Activated CD8-positive, alpha-beta T cell treated with anti-CD3 and anti-CD28 coated beads, Interleukin-2, amount 10 ng/mL, durations not matched to agents 7 days and 5 days (primary cell): ENCODE results near the gene ERC2. TPM values are rescaled to one million over a fixed set of nuclear protein-coding genes. Genes with fewer than 3 reads are reported as not detected.

Experiments
- ATAC-seq: fragments of 150-1000 bp; cut with Tn5 transposase; one replicate; pipeline ENCODE4 v1.10.0; 2021; ENCODE audit warnings: moderate library complexity
- CTCF ChIA-PET: fragments of 350-600 bp; sonication (Branson Sonifier 250); formaldehyde crosslinking; loops from one replicate; lab custom pipeline; 2021; ENCODE audit warnings: antibody characterized with exemption; lab: Charles Lee
- POLR2A ChIA-PET: fragments of 350-600 bp; sonication (Branson Sonifier 250); formaldehyde crosslinking; loops from one replicate; lab custom pipeline; 2021; ENCODE audit warnings: antibody characterized with exemption; lab: Charles Lee
- DNase-seq: peaks from one replicate; pipeline ENCODE4 v3.0.0-alpha.2; 2020
- H3K27ac Mint-ChIP-seq: one replicate; pipeline ENCODE4 v1.8.0; 2021; ENCODE audit warnings: mild to moderate bottlenecking, mixed read lengths
- H3K27me3 Mint-ChIP-seq: one replicate; pipeline ENCODE4 v1.8.0; 2021; ENCODE audit warnings: low read depth, mixed read lengths
- H3K36me3 Mint-ChIP-seq: one replicate; pipeline ENCODE4 v1.8.0; 2021; ENCODE audit warnings: low read depth, mixed read lengths
- H3K4me1 Mint-ChIP-seq: one replicate; pipeline ENCODE4 v1.8.0; 2021; ENCODE audit warnings: low read depth, mixed read lengths
- H3K4me3 Mint-ChIP-seq: one replicate; pipeline ENCODE4 v1.8.0; 2021; ENCODE audit warnings: mild to moderate bottlenecking, mixed read lengths
- H3K9me3 Mint-ChIP-seq: one replicate; pipeline ENCODE4 v1.8.0; 2022; ENCODE audit warnings: mixed read lengths; ENCODE audit not compliant: insufficient read depth
- total RNA-seq, 2 experiments: library from RNA; stranded (reverse); gene quantifications; one replicate each; pipeline ENCODE4 v1.2.3, GENCODE V29; 2021

Gene ERC2
- total RNA-seq, 2 experiments from 2014 or later, result not detected

DNA sequence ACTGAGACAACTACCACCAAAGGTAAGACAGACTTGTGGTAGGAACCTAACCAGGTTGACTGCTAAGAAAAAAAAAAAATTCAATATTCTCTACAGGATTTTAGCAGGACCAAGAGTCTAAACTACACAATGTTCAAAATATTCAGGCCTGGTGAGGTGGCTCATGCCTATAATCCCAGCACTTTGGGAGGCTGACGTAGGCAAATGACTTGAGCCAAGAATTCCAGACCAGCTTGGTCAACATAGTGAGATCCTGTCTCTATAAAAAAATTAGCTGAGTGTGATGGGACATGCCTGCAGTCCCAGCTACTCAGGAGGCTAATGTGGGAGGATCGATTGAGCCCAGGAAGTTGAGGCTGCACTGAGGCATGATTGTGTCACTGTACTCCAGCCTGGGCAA lies 639.6 kb downstream of the ERC2 start:
- no peaks in the 10 kb centered on the region for H3K36me3 Mint-ChIP-seq
- H3K4me1 Mint-ChIP-seq, result no peaks in the 10 kb centered on the region
- no peak overlapping the region for H3K27ac Mint-ChIP-seq
- no peaks in the 10 kb centered on the region for H3K27me3 Mint-ChIP-seq
- ChIA-PET CTCF (no interaction called here), POLR2A (no interaction called here)
- H3K9me3 Mint-ChIP-seq, result peaks cover 4% of the 10 kb centered on the region
- H3K4me3 Mint-ChIP-seq, result no peak overlapping the region
- no peak for ATAC-seq
- no peak for DNase-seq

DNA sequence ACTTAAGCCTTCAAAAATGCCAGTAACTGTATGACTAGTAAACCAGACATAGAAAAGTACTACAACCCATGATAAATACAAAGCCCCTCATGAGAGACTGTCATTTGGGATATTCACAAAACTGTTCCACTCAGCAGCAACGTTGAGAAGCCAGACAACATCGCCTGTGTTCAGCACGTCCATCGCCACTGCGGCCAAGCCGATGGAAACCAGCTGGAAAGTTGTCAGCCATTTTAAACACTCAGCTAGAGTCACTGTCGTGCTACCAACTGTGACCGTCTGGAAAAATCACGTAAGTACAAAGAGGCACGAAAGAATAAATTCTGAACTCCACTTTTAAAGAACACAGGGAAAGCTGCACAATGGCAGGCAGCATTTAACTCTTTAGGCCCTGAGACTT lies 640.5 kb downstream of the ERC2 start:
- ATAC-seq (no peak), DNase-seq (no peak)
- Mint-ChIP-seq H3K27me3 (no peaks in the 10 kb centered on the region), H3K4me3 (no peak overlapping the region), H3K9me3 (peaks cover 4% of the 10 kb centered on the region), H3K36me3 (no peaks in the 10 kb centered on the region), H3K27ac (no peak overlapping the region), H3K4me1 (no peaks in the 10 kb centered on the region)
- ChIA-PET POLR2A (no interaction called here), CTCF (no interaction called here)

DNA sequence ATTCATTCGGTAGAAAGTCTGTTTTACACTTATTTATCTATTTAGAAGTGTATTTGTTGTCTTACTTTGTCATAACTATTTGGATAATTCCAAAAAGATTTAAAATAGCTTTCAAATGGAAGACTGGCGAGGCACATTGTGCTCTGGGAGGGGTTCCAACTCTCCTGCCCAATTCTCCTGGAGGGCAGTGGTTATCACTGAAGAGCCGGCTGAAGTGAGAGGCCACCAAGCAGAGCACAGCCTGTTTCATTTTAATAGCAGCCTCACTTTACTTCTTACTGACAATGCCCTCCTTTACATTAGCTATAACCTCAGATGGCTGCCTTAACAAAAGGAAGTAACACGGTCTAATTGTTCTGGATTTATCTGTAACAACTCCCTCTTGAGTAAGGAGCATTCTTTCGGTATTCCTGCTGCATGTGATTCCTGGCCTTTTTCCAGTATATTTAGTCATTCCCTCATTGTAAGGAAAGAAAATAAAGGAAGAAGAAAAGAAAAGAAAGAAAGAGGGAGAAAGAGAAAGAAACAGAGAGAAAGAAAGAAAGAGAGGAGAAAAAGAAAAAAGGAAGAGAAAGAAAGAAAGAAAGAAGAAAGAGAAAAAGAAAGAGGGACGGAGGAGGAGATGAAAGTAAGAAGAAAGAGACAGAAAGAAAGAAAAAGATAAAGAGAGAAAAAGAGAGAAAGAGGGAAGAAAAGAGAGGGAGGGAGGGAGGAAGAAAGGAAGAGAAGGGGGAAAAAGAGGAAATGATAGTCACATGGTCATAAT lies 641.4 kb downstream of the ERC2 start:
- Mint-ChIP-seq H3K36me3 (no peaks in the 10 kb centered on the region), H3K9me3 (peaks cover 4% of the 10 kb centered on the region), H3K4me1 (no peaks in the 10 kb centered on the region), H3K27ac (no peak overlapping the region), H3K4me3 (no peak overlapping the region), H3K27me3 (no peaks in the 10 kb centered on the region)
- ChIA-PET CTCF (no interaction called here), POLR2A (no interaction called here)
- no peak for DNase-seq
- ATAC-seq, result no peak

DNA sequence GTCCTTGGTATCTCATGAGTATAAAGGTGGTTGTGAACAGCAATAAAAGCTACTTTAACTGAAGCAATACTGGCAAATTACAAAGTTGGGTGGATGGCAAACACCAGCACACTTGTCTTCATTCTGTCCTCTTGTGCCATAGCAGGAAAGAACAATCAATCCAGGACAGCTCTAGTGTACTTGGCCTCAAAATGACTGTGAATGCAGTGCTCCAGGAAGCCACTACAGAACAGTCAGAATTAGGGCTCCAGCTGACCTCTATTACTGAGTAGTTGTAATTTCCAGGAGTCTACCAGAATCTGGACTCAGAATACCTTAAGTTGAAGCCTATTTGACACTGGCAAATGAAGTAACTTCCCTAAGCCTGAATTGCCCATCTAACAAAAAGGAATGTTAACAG lies 642.2 kb downstream of the ERC2 start:
- ChIA-PET POLR2A (no interaction called here), CTCF (no interaction called here)
- ATAC-seq (no peak), DNase-seq (no peak)
- peaks cover 4% of the 10 kb centered on the region for H3K9me3 Mint-ChIP-seq
- no peak overlapping the region for H3K4me3 Mint-ChIP-seq
- H3K36me3 Mint-ChIP-seq, result no peaks in the 10 kb centered on the region
- H3K27me3 Mint-ChIP-seq, result no peaks in the 10 kb centered on the region
- no peaks in the 10 kb centered on the region for H3K4me1 Mint-ChIP-seq
- H3K27ac Mint-ChIP-seq, result no peak overlapping the region

DNA sequence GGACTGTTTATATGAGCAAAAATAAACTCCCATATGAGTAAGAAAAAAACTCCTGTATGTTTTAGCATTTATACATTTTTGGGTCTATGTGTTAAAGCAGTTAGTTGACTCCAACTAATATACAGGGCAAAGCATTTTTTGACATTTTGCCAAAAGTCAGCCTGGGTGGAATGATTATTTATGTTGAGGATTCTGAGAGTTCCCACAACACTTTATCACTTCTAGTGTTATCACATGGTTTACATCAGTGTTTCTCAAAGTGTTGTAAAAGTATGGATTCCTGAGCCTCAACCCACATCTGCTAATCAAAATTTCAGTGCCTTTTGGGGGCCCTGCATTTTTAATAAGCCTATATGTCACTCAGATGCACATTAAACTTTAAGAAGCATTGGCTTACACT lies 643.9 kb downstream of the ERC2 start:
- Mint-ChIP-seq H3K9me3 (no peaks in the 10 kb centered on the region), H3K27me3 (no peaks in the 10 kb centered on the region), H3K36me3 (no peaks in the 10 kb centered on the region), H3K27ac (no peak overlapping the region), H3K4me1 (no peaks in the 10 kb centered on the region), H3K4me3 (no peak overlapping the region)
- ChIA-PET CTCF (no interaction called here), POLR2A (no interaction called here)
- DNase-seq (no peak), ATAC-seq (no peak)

DNA sequence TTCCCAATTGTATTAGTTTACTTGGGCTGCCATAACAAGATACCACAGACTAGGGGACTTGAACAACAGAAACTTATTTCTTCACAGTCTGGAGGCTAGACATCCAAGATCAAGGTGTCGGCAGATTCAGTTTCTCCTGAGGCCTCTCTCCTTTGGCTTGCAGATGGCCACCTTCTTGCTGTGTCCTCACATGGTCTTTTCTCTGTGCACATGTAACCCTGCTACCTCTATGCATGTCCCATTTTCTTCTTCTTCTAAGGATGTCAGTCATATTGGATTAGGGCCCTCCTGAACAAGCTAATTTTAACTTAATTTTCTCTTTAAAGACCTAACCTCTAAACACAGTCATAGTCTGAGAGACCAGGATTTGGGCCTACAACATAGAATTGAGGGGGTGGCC lies 644.4 kb downstream of the ERC2 start:
- H3K4me1 Mint-ChIP-seq, result no peaks in the 10 kb centered on the region
- POLR2A ChIA-PET, result no interaction called here
- H3K9me3 Mint-ChIP-seq, result no peaks in the 10 kb centered on the region
- CTCF ChIA-PET, result no interaction called here
- no peaks in the 10 kb centered on the region for H3K36me3 Mint-ChIP-seq
- DNase-seq (no peak), ATAC-seq (no peak)
- H3K27ac Mint-ChIP-seq, result no peak overlapping the region
- no peak overlapping the region for H3K4me3 Mint-ChIP-seq
- no peaks in the 10 kb centered on the region for H3K27me3 Mint-ChIP-seq

DNA sequence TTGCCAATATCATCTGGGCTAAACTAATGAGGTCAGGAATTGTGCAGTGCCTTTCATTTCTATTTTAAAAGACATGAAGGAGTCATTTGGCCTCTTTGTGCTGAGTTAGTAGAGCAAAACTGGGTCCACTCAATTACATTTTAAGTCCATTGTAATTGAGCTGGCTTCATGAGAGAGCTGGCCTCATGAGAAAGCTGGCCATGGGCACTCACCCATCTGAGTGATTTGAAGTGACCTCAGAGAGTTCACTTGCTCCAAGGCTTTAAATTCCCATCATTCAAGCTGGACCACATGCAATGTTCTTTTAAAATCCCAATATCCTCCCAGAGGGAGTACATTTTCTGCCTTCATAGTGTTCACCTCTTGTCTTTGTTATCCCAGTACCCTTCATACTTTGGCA lies 645.3 kb downstream of the ERC2 start:
- ATAC-seq (no peak), DNase-seq (no peak)
- CTCF ChIA-PET, result no interaction called here
- Mint-ChIP-seq H3K4me1 (no peaks in the 10 kb centered on the region), H3K27ac (no peak overlapping the region), H3K9me3 (no peaks in the 10 kb centered on the region), H3K4me3 (no peak overlapping the region), H3K36me3 (no peaks in the 10 kb centered on the region), H3K27me3 (no peaks in the 10 kb centered on the region)
- POLR2A ChIA-PET, result no interaction called here

DNA sequence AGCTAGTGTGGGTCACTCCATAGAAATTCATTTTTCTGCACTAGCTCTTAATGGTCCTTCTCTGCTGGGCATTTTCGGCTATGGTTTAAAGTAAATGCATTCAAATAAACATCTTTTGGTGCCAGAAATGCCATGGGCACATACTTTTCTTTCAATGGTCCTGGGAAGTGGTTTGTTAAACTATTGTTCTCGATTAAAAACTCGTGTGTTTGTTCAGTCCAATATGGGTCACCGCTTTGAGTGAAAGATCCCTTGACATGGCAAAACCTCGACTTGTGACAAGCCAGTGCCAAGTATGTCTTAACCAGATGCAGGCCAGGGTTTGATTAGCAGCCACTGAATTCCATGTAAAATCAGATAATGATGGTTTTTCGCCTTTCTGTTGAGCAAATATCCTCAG lies 649.3 kb downstream of the ERC2 start:
- no peaks in the 10 kb centered on the region for H3K27me3 Mint-ChIP-seq
- no peaks in the 10 kb centered on the region for H3K36me3 Mint-ChIP-seq
- DNase-seq (no peak), ATAC-seq (no peak)
- ChIA-PET CTCF (no interaction called here), POLR2A (no interaction called here)
- H3K4me1 Mint-ChIP-seq, result no peaks in the 10 kb centered on the region
- H3K27ac Mint-ChIP-seq, result no peak overlapping the region
- H3K9me3 Mint-ChIP-seq, result no peaks in the 10 kb centered on the region
- H3K4me3 Mint-ChIP-seq, result no peak overlapping the region

DNA sequence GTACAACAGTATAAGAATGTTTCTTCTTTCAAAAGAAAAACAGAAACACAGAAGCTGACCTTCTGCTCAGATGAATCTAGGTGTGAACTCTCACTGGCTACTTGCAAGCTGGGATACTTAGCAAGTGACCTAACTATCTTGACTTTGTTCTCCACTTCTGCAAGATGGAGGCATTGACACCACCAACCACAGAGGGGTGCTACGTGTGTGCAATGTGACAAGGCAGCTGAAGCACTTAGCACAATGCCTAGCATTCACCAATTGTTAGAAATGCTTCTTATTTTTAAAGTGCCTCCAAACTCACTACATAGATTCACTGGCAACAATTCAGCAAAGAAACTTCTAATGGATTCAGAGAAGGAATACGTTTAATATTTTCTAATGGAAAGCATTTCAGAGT lies 649.8 kb downstream of the ERC2 start:
- Mint-ChIP-seq H3K36me3 (no peaks in the 10 kb centered on the region), H3K27ac (no peak overlapping the region), H3K4me1 (no peaks in the 10 kb centered on the region), H3K27me3 (no peaks in the 10 kb centered on the region), H3K4me3 (no peak overlapping the region), H3K9me3 (no peaks in the 10 kb centered on the region)
- ChIA-PET CTCF (no interaction called here), POLR2A (no interaction called here)
- no peak for DNase-seq
- ATAC-seq, result no peak

DNA sequence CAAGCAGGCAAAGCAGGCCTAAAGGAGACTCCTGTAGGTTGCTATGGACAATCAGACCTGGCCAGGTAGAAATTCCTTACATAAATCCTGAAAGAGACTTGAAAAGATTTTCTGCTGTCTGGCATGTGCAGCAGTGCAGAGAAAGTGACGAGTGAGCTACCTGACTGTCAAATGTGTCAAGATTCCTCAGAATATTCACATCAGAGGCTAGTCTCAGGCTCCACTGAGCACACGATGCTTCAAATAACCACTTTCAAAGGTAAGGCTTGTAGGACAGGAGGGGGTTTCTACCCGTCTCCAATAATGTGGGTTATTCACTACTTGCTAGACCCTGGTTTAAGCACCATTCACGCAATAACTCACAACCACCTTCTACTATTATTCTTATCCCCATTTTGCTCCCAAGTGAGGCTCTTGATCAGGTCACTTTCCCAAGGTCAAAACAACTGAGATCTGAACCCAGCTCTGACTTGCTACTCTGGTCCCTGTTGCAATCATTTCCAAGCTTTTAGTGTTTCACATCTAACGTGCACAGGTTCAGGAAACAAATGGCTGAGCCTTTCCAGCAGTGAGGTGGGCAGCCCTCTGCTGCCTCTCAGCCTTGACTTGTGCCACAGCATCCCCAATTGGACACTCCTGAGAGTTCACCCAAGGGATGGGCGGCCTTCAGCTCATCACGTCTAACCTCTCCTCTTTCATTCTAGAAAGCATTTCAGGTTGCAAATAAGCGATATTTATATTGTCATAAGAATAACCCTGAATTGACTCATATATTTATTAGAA lies 651.3 kb downstream of the ERC2 start:
- H3K27me3 Mint-ChIP-seq, result no peaks in the 10 kb centered on the region
- ATAC-seq (no peak), DNase-seq (no peak)
- no peaks in the 10 kb centered on the region for H3K4me1 Mint-ChIP-seq
- H3K36me3 Mint-ChIP-seq, result no peaks in the 10 kb centered on the region
- H3K9me3 Mint-ChIP-seq, result no peaks in the 10 kb centered on the region
- ChIA-PET CTCF (no interaction called here), POLR2A (interaction anchor here (0.8 kb wide), 1 partner anchor 528 kb away, joined by 3 read pairs; no protein-coding TSS in a partner anchor)
- no peak overlapping the region for H3K4me3 Mint-ChIP-seq
- H3K27ac Mint-ChIP-seq, result no peak overlapping the region

DNA sequence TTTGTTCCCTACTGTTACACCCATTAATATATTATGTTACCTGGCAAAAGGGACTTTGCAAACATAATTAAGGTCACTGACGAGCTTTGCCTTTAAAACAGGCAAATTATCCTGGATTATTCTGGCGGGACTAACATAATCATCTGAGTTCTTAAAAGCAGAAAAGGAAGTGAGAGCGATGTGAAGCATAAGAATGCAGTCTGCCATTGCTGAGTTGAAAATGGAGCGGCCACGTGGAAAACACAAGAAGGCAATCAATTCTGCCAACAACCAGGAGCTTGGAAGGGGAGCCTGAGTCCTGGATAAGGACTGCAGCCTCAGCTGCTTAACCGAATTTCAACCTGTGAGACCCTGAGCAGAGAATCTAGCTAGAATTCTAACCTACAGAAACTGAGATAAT lies 653.0 kb downstream of the ERC2 start:
- ChIA-PET POLR2A (no interaction called here), CTCF (no interaction called here)
- ATAC-seq (no peak), DNase-seq (no peak)
- H3K9me3 Mint-ChIP-seq, result no peaks in the 10 kb centered on the region
- no peaks in the 10 kb centered on the region for H3K4me1 Mint-ChIP-seq
- H3K27me3 Mint-ChIP-seq, result no peaks in the 10 kb centered on the region
- no peaks in the 10 kb centered on the region for H3K36me3 Mint-ChIP-seq
- H3K4me3 Mint-ChIP-seq, result no peak overlapping the region
- no peak overlapping the region for H3K27ac Mint-ChIP-seq

DNA sequence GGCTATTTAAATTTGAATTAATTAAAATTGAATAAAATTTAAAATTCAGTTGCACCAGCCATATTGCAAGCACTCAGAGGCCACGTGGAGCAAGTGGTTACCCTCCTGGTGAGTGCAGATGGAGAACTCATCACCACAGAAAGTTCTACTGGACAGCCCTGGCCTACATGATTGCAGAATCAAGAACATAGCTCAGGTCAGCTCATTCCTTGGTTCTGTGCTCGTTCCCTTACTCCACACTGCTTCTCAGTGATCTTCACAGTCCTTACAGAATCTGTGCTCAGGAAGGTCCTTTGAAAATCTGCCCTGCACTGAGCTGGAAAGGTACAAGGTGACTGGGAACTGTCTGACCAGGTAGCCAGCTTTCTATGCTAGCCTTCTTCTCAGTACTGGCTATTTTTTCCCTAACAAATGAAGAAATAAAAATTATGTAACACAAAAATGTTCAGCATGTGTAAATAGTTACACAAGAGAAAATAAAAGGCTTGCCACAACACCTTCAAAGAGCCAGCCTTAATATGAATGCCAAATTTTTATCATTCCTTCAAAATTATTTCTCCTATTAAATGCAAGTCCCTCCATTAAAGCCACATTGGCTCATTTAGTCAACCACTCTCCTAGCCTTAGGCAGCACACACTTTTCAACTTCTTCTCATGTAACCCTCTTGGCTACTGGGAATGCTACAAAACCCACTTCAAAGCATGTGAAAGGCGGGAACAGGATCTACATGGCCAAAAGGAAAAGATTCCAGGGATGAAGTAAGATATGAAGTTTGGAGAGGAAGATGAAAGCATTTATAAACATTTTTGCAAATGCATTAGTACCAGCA lies 654.8 kb downstream of the ERC2 start:
- Mint-ChIP-seq H3K36me3 (no peaks in the 10 kb centered on the region), H3K4me1 (no peaks in the 10 kb centered on the region), H3K9me3 (no peaks in the 10 kb centered on the region), H3K27ac (no peak overlapping the region), H3K27me3 (no peaks in the 10 kb centered on the region), H3K4me3 (no peak overlapping the region)
- POLR2A ChIA-PET, result no interaction called here
- ATAC-seq (no peak), DNase-seq (no peak)
- CTCF ChIA-PET, result no interaction called here
